Liver (tissue), 9 donors: Measurements from ENCODE around the gene ZGRF1. TPM values are rescaled to one million over a fixed set of nuclear protein-coding genes. Genes with fewer than 3 reads are reported as not detected.

Experiments used
- DNase-seq: peaks from one replicate; pipeline ENCODE4 v3.0.0-alpha.2; 2017; ENCODE audit warnings: low spot score
- H3K27ac ChIP-seq, 2 donors: one replicate each; pipeline ENCODE4 v1.7.0; 2013; ENCODE audit warnings: inconsistent platforms in 2 of 2, low read length in 2 of 2, control low read depth in 1 of 2, low read depth in 1 of 2, mild to moderate bottlenecking in 1 of 2
- H3K27me3 ChIP-seq, 4 donors: one replicate each; pipeline versions ENCODE4 v1.6.1 to v1.7.0; 2013; ENCODE audit warnings: low read length in 3 of 4, inconsistent platforms in 1 of 4, mild to moderate bottlenecking in 1 of 4, moderate library complexity in 1 of 4; ENCODE audit not compliant: control insufficient read depth in 4 of 4, insufficient read depth in 4 of 4
- H3K36me3 ChIP-seq, 4 donors: one replicate each; pipeline versions ENCODE4 v1.6.1 to v1.7.0; 2013; ENCODE audit warnings: low read length in 3 of 4, mild to moderate bottlenecking in 3 of 4, low read depth in 1 of 4, moderate library complexity in 1 of 4; ENCODE audit not compliant: control insufficient read depth in 4 of 4, insufficient read depth in 3 of 4
- H3K4me1 ChIP-seq, 4 donors: one replicate each; pipeline versions ENCODE4 v1.6.1 to v1.7.0; 2013; ENCODE audit warnings: low read length in 3 of 4, mild to moderate bottlenecking in 3 of 4, moderate library complexity in 1 of 4; ENCODE audit not compliant: control insufficient read depth in 4 of 4, insufficient read depth in 4 of 4
- H3K4me3 ChIP-seq, 3 donors: one replicate each; pipeline versions ENCODE4 v1.6.1 to v1.7.0; 2013; ENCODE audit warnings: low read length in 3 of 3, control low read depth in 1 of 3, low read depth in 1 of 3, mild to moderate bottlenecking in 1 of 3
- H3K9ac ChIP-seq, 2 donors: one replicate each; pipeline ENCODE4 v1.7.0; 2013; ENCODE audit warnings: low read length in 2 of 2, mild to moderate bottlenecking in 2 of 2, moderate library complexity in 2 of 2, control low read depth in 1 of 2, low read depth in 1 of 2
- H3K9me3 ChIP-seq, 4 donors: one replicate each; pipeline versions ENCODE4 v1.6.1 to v1.7.0; 2013; ENCODE audit warnings: low read length in 3 of 4; ENCODE audit not compliant: control insufficient read depth in 4 of 4
- EGR1 ChIP-seq, 2 donors: IDR thresholded peaks; 2 replicates each; pipeline ENCODE4 v1.6.1; 2016 to 2018; ENCODE audit warnings: antibody characterized with exemption in 2 of 2, low read depth in 2 of 2
- FOXA1 ChIP-seq: IDR thresholded peaks from 2 replicates; pipeline ENCODE4 v1.6.1; 2016; ENCODE audit warnings: antibody characterized with exemption
- FOXA2 ChIP-seq: IDR thresholded peaks from 2 replicates; pipeline ENCODE4 v1.6.1; 2016; ENCODE audit warnings: antibody characterized with exemption
- GABPA ChIP-seq, 2 donors: IDR thresholded peaks in 1 of 2; conservative IDR thresholded peaks in 1 of 2; 2 replicates each; pipeline ENCODE4 v1.6.1; 2016; ENCODE audit warnings: antibody characterized with exemption in 2 of 2, mild to moderate bottlenecking in 1 of 2, moderate library complexity in 1 of 2
- HNF4A ChIP-seq, 2 donors: conservative IDR thresholded peaks; 2 replicates each; pipeline ENCODE4 v1.6.1; 2016; ENCODE audit warnings: antibody characterized with exemption in 2 of 2, mild to moderate bottlenecking in 2 of 2
- HNF4G ChIP-seq: IDR thresholded peaks from 2 replicates; pipeline ENCODE4 v1.6.1; 2016; ENCODE audit warnings: antibody characterized with exemption
- JUND ChIP-seq, 2 donors: IDR thresholded peaks; 2 replicates each; pipeline ENCODE4 v1.6.1; 2016; ENCODE audit warnings: antibody characterized with exemption in 2 of 2
- NR2F2 ChIP-seq: IDR thresholded peaks from 2 replicates; pipeline ENCODE4 v1.6.1; 2016; ENCODE audit warnings: antibody characterized with exemption
- RAD21 ChIP-seq, 2 donors: IDR thresholded peaks; 2 replicates each; pipeline ENCODE4 v1.6.1; 2016; ENCODE audit warnings: antibody characterized with exemption in 2 of 2, mild to moderate bottlenecking in 2 of 2
- RXRA ChIP-seq, 2 donors: IDR thresholded peaks; 2 replicates each; pipeline ENCODE4 v1.6.1; 2017 to 2018; ENCODE audit warnings: antibody characterized with exemption in 2 of 2, mild to moderate bottlenecking in 1 of 2
- SP1 ChIP-seq: IDR thresholded peaks from 2 replicates; pipeline ENCODE4 v1.6.1; 2018; ENCODE audit warnings: antibody characterized with exemption, mild to moderate bottlenecking
- TAF1 ChIP-seq: conservative IDR thresholded peaks from 2 replicates; pipeline ENCODE4 v1.6.1; 2016; ENCODE audit warnings: antibody characterized with exemption, mild to moderate bottlenecking
- YY1 ChIP-seq: IDR thresholded peaks from 2 replicates; pipeline ENCODE4 v1.6.1; 2016; ENCODE audit warnings: antibody characterized with exemption, mild to moderate bottlenecking
- polyA plus RNA-seq, 2 donors: library from polyadenylated mRNA; stranded (reverse) in 1 of 2; unstranded in 1 of 2; fragments of 200-250 nt in 1 of 2; fragments of >200 nt in 1 of 2; fragmentation: Nextera tagmentation in 1 of 2; extraction: Ambion mirVana in 1 of 2; gene quantifications; one replicate each; pipeline versions ENCODE4 v1.2.1 to v1.2.3, GENCODE V29; 2013 to 2015
- total RNA-seq, 2 donors: library from RNA; depleted of rRNA; stranded (reverse); fragments of >200 nt; gene quantifications; one replicate each; pipeline ENCODE4 v1.2.3, GENCODE V29; 2014
- TF ChIP-seq, protein P1 (sequence below): IDR thresholded peaks from 2 replicates; pipeline ENCODE4 v1.6.1; 2016; ENCODE audit warnings: antibody characterized with exemption
- TF ChIP-seq, protein P2 (sequence below): IDR thresholded peaks from 2 replicates; pipeline ENCODE4 v1.6.1; 2016; ENCODE audit warnings: antibody characterized with exemption, mild to moderate bottlenecking
- TF ChIP-seq, protein P3 (sequence below): fragments of 150-350 bp; IDR thresholded peaks from 2 replicates; pipeline ENCODE4 v1.5.1; 2017; ENCODE audit warnings: improper control_type of control experiment, low read depth, low read length; ENCODE audit not compliant: missing input control
- TF ChIP-seq, protein P4 (sequence below): IDR thresholded peaks from 2 replicates; pipeline ENCODE4 v1.6.1; 2016; ENCODE audit warnings: antibody characterized with exemption
- TF ChIP-seq, protein P5 (sequence below): IDR thresholded peaks from 2 replicates; pipeline ENCODE4 v1.6.1; 2016; ENCODE audit warnings: antibody characterized with exemption
- donor health status: healthy.
- donor health status: healthy.
- donor health status: healthy.
- donor health status: healthy.
- donor health status: healthy.

ZGRF1 gene
- total and polyA plus RNA-seq, 4 donors: 0.38 to 12.7 (median 2.1) TPM

DNA sequence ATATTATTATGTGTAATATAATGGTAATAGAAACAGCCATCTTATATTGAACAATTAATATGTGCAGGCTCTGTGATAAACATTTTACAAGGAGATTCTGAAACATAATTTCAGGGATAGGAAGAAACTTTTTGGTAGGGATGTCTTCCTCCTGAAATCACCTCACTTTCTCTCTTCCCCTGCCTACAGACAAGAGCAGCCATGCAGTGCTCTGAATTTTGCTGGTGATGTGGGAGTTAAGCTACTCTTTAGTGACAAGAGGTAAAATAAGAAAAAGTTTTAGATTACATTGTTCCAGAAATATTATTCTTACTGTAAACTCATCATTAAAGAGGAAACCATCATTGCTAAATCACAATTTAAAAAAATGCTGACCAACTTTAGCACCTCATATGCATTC lies 36.4 kb upstream of the ZGRF1 start:
- Histone ChIP-seq H3K4me3 (no peak overlapping the region), H3K9ac (no peak overlapping the region), H3K9me3 (no peaks in the 10 kb centered on the region), H3K27me3 (no peaks in the 10 kb centered on the region), H3K27ac (no peak overlapping the region), H3K36me3 (no peaks in the 10 kb centered on the region), H3K4me1 (no peaks in the 10 kb centered on the region)
- no peak for DNase-seq
- TF ChIP-seq, protein P1, sequence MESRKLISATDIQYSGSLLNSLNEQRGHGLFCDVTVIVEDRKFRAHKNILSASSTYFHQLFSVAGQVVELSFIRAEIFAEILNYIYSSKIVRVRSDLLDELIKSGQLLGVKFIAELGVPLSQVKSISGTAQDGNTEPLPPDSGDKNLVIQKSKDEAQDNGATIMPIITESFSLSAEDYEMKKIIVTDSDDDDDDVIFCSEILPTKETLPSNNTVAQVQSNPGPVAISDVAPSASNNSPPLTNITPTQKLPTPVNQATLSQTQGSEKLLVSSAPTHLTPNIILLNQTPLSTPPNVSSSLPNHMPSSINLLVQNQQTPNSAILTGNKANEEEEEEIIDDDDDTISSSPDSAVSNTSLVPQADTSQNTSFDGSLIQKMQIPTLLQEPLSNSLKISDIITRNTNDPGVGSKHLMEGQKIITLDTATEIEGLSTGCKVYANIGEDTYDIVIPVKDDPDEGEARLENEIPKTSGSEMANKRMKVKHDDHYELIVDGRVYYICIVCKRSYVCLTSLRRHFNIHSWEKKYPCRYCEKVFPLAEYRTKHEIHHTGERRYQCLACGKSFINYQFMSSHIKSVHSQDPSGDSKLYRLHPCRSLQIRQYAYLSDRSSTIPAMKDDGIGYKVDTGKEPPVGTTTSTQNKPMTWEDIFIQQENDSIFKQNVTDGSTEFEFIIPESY: no peak
- no peak for TF ChIP-seq GABPA (IDR thresholded peaks at IDR 0.05 in 1 of 2, conservative IDR thresholded peaks at IDR 0.05 in 1 of 2)
- TF ChIP-seq YY1: no peak
- no peak for TF ChIP-seq HNF4A (conservative IDR thresholded peaks at IDR 0.05)
- TF ChIP-seq, protein P2, sequence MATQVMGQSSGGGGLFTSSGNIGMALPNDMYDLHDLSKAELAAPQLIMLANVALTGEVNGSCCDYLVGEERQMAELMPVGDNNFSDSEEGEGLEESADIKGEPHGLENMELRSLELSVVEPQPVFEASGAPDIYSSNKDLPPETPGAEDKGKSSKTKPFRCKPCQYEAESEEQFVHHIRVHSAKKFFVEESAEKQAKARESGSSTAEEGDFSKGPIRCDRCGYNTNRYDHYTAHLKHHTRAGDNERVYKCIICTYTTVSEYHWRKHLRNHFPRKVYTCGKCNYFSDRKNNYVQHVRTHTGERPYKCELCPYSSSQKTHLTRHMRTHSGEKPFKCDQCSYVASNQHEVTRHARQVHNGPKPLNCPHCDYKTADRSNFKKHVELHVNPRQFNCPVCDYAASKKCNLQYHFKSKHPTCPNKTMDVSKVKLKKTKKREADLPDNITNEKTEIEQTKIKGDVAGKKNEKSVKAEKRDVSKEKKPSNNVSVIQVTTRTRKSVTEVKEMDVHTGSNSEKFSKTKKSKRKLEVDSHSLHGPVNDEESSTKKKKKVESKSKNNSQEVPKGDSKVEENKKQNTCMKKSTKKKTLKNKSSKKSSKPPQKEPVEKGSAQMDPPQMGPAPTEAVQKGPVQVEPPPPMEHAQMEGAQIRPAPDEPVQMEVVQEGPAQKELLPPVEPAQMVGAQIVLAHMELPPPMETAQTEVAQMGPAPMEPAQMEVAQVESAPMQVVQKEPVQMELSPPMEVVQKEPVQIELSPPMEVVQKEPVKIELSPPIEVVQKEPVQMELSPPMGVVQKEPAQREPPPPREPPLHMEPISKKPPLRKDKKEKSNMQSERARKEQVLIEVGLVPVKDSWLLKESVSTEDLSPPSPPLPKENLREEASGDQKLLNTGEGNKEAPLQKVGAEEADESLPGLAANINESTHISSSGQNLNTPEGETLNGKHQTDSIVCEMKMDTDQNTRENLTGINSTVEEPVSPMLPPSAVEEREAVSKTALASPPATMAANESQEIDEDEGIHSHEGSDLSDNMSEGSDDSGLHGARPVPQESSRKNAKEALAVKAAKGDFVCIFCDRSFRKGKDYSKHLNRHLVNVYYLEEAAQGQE: no peak
- no peak for TF ChIP-seq RAD21 (IDR thresholded peaks at IDR 0.05)
- TF ChIP-seq RXRA (IDR thresholded peaks at IDR 0.05): no peak
- TF ChIP-seq FOXA2: no peak
- TF ChIP-seq, protein P3, sequence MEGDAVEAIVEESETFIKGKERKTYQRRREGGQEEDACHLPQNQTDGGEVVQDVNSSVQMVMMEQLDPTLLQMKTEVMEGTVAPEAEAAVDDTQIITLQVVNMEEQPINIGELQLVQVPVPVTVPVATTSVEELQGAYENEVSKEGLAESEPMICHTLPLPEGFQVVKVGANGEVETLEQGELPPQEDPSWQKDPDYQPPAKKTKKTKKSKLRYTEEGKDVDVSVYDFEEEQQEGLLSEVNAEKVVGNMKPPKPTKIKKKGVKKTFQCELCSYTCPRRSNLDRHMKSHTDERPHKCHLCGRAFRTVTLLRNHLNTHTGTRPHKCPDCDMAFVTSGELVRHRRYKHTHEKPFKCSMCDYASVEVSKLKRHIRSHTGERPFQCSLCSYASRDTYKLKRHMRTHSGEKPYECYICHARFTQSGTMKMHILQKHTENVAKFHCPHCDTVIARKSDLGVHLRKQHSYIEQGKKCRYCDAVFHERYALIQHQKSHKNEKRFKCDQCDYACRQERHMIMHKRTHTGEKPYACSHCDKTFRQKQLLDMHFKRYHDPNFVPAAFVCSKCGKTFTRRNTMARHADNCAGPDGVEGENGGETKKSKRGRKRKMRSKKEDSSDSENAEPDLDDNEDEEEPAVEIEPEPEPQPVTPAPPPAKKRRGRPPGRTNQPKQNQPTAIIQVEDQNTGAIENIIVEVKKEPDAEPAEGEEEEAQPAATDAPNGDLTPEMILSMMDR: no peak
- no peak for TF ChIP-seq SP1
- no peak for TF ChIP-seq NR2F2
- TF ChIP-seq FOXA1: no peak
- TF ChIP-seq JUND (IDR thresholded peaks at IDR 0.05): no peak
- no peak for TF ChIP-seq EGR1 (IDR thresholded peaks at IDR 0.05; ENCODE audit: low read depth in 2 of 2)
- TF ChIP-seq HNF4G: no peak
- TF ChIP-seq TAF1: no peak
- TF ChIP-seq, protein P4, sequence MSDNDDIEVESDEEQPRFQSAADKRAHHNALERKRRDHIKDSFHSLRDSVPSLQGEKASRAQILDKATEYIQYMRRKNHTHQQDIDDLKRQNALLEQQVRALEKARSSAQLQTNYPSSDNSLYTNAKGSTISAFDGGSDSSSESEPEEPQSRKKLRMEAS: no peak
- TF ChIP-seq, protein P5, sequence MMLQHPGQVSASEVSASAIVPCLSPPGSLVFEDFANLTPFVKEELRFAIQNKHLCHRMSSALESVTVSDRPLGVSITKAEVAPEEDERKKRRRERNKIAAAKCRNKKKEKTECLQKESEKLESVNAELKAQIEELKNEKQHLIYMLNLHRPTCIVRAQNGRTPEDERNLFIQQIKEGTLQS: no peak
